OCI-LY7 (cell line): ENCODE results near the gene KCNQ2. TPM values are rescaled to one million over a fixed set of nuclear protein-coding genes. Genes with fewer than 3 reads are reported as not detected.

Experiments used
- BruUV-seq: library from RNA; stranded (reverse); fragments of 400-500 nt; replicated peaks from 2 replicates; lab custom pipeline; 2021; lab: Mats Ljungman, UMichigan
- CTCF ChIA-PET: fragments of 300-600 bp; sonication (Branson Sonifier 250); formaldehyde crosslinking; loops from one replicate; lab custom pipeline; 2022; ENCODE audit warnings: antibody characterized with exemption; ENCODE audit not compliant: unreplicated experiment; lab: Charles Lee
- POLR2A ChIA-PET: fragments of 300-600 bp; sonication (Branson Sonifier 250); formaldehyde crosslinking; loops from one replicate; lab custom pipeline; 2022; ENCODE audit warnings: antibody characterized with exemption; lab: Charles Lee
- DNase-seq: peaks from one replicate; pipeline ENCODE4 v3.0.0-alpha.2; 2015; ENCODE audit warnings: low spot score
- H2AFZ ChIP-seq: fragments of 200-600 bp; sonication (generic), shearing (Covaris generic); 2 replicates; pipeline ENCODE4 v1.6.1; 2014; ENCODE audit warnings: mild to moderate bottlenecking, antibody characterized with exemption, low read length, moderate library complexity
- H3K27ac ChIP-seq: fragments of 200-600 bp; sonication (generic); 2 replicates; pipeline ENCODE4 v1.5.1; 2014; ENCODE audit warnings: mixed run types, low read depth, mild to moderate bottlenecking, moderate library complexity, low read length, inconsistent platforms; ENCODE audit not compliant: poor library complexity, severe bottlenecking
- H3K36me3 ChIP-seq: fragments of 200-600 bp; sonication (generic); 2 replicates; pipeline ENCODE4 v1.6.1; 2014; ENCODE audit warnings: mild to moderate bottlenecking, antibody characterized with exemption, low read length, moderate library complexity, mixed read lengths; ENCODE audit not compliant: insufficient read depth
- H3K4me1 ChIP-seq: fragments of 200-600 bp; sonication (generic); 2 replicates; pipeline ENCODE4 v1.5.1; 2014; ENCODE audit warnings: mild to moderate bottlenecking, low read length; ENCODE audit not compliant: insufficient read depth, poor library complexity, severe bottlenecking
- H3K4me2 ChIP-seq: fragments of 200-600 bp; sonication (generic); 2 replicates; pipeline ENCODE4 v1.6.1; 2014; ENCODE audit warnings: mild to moderate bottlenecking, low read length
- H3K4me3 ChIP-seq: fragments of 200-600 bp; sonication (generic); 2 replicates; pipeline ENCODE4 v1.5.1; 2014; ENCODE audit warnings: mild to moderate bottlenecking, low read depth, low read length; ENCODE audit not compliant: poor library complexity, severe bottlenecking
- H3K79me2 ChIP-seq: fragments of 200-600 bp; sonication (generic); 2 replicates; pipeline ENCODE4 v1.6.1; 2016; ENCODE audit warnings: low read depth, mild to moderate bottlenecking, low read length, moderate library complexity, mixed read lengths; ENCODE audit not compliant: insufficient read depth
- H3K9me2 ChIP-seq: fragments of 200-600 bp; sonication (generic); 2 replicates; pipeline ENCODE4 v1.6.1; 2016; ENCODE audit warnings: mild to moderate bottlenecking, low read length, mixed read lengths; ENCODE audit not compliant: insufficient read depth
- H3K9me3 ChIP-seq: fragments of 200-600 bp; sonication (generic); 2 replicates; pipeline ENCODE4 v1.6.1; 2014; ENCODE audit warnings: mild to moderate bottlenecking, mixed run types, low read length, mixed read lengths
- H4K20me1 ChIP-seq: fragments of 200-600 bp; sonication (generic); 2 replicates; pipeline ENCODE4 v1.6.1; 2014; ENCODE audit warnings: mild to moderate bottlenecking, antibody characterized with exemption, low read length, moderate library complexity, mixed read lengths; ENCODE audit not compliant: insufficient read depth
- CTCF ChIP-seq: fragments of 200-600 bp; sonication (generic); conservative IDR thresholded peaks from 2 replicates; pipeline ENCODE4 v1.5.1; 2014; ENCODE audit warnings: mild to moderate bottlenecking, antibody characterized with exemption, low read length, moderate library complexity, mixed read lengths
- EZH2phosphoT487 ChIP-seq: fragments of 200-600 bp; sonication (generic); IDR thresholded peaks from 2 replicates; pipeline ENCODE4 v1.6.1; 2018; ENCODE audit warnings: low read depth, borderline replicate concordance, mild to moderate bottlenecking, mixed run types, antibody characterized with exemption, low read length, moderate library complexity, mixed read lengths
- intact Hi-C: fragments of 100-400 bp; cut with micrococcal nuclease; formaldehyde crosslinking; loops from one replicate; pipeline ENCODE4 v1.10.0; 2022; ENCODE audit not compliant: unreplicated experiment
- total RNA-seq, 2 experiments: library from RNA; depleted of rRNA in 1 of 2; stranded (reverse); fragments of >200 nt in 1 of 2; shearing (Covaris generic) in 1 of 2; gene quantifications; 2 replicates each; pipeline ENCODE4 v1.2.3, GENCODE V29; 2014 to 2022

KCNQ2 gene
- total RNA-seq, 2 experiments from 2014 or later: not detected

DNA sequence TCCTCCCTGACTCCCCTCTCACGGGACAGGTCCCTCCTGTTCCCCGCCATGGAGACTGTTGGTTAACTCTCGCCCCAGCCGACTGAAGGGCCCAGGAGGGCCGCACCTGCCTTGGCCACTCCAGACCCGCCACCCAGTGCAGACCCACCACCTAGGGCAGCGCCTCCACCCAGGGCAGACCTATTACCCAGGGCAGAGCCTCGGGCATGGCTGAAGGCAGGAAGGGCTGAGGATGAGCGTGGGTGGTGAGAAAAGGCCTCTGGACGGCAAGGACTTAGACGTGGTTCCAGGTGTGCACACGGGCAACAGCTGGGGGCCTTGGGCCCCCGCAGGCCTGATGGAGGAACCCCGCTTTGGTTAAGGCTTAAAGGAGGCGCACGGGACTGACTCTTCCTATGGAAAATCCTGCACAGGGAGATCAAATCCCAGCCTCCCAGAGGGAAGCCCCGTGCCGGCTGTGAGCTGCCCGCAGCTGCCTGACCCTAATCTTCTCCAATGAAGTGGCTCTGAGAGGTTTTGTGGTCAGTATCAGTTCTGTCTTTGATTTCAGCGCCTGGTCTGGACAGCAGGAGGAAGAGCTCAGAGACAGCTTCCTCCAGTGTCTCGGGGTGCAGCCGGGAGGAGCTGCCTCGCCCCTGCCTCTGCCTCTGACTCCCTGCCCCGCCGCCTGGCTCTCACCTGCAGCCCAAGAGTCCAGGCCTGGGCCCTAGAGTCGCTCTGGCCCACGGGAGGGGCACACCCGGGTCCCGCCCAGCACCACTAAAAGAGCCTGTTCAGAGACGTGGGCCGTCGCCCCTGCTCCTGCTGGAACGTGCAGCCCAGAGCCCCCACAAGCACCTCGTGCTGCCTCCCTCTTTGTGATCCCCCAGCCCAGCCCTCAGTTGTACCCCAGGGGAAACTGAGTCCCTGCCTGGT is 99.2 kb downstream of the KCNQ2 start:
- no peaks in the 10 kb centered on the region for H4K20me1 ChIP-seq
- POLR2A ChIA-PET: no interaction called here
- TF ChIP-seq CTCF (no peak), EZH2phosphoT487 (no peak)
- DNase-seq: no peak
- no peak overlapping the region for H3K4me2 ChIP-seq
- no peak overlapping the region for H3K27ac ChIP-seq
- no peak overlapping the region for H3K4me3 ChIP-seq
- H3K4me1 ChIP-seq: no peaks in the 10 kb centered on the region
- H2AFZ ChIP-seq: no peak overlapping the region
- no peaks in the 10 kb centered on the region for H3K9me3 ChIP-seq
- CTCF ChIA-PET: no interaction called here
- H3K79me2 ChIP-seq: no peaks in the 10 kb centered on the region
- no TSS peak for BruUV-seq
- no peaks in the 10 kb centered on the region for H3K9me2 ChIP-seq
- intact Hi-C loops: no loop called here
- no peaks in the 10 kb centered on the region for H3K36me3 ChIP-seq

GRCh38 chr20:63371291-63371865 is 101.1 kb downstream of the KCNQ2 start:
- H3K79me2 ChIP-seq: no peaks in the 10 kb centered on the region
- no peak overlapping the region for H3K4me2 ChIP-seq
- ChIA-PET POLR2A (no interaction called here), CTCF (no interaction called here)
- no peaks in the 10 kb centered on the region for H3K4me1 ChIP-seq
- BruUV-seq: no TSS peak
- H3K27ac ChIP-seq: no peak overlapping the region
- H3K4me3 ChIP-seq: no peak overlapping the region
- intact Hi-C loops: no loop called here
- no peak for DNase-seq
- H4K20me1 ChIP-seq: no peaks in the 10 kb centered on the region
- no peak overlapping the region for H2AFZ ChIP-seq
- H3K36me3 ChIP-seq: no peaks in the 10 kb centered on the region
- H3K9me3 ChIP-seq: no peaks in the 10 kb centered on the region
- TF ChIP-seq CTCF (no peak), EZH2phosphoT487 (no peak)
- no peaks in the 10 kb centered on the region for H3K9me2 ChIP-seq

- no TSS peak for BruUV-seq
- POLR2A ChIA-PET: no interaction called here
Measured at GRCh38 chr20:63370618-63371187, 101.8 kb downstream of the KCNQ2 start.

More at GRCh38 chr20:63370618-63371187, 101.8 kb downstream of the KCNQ2 start:
- H3K27ac ChIP-seq: no peak overlapping the region
- no peaks in the 10 kb centered on the region for H3K79me2 ChIP-seq
- no peaks in the 10 kb centered on the region for H3K9me3 ChIP-seq
- intact Hi-C loops: no loop called here
- H3K4me1 ChIP-seq: no peaks in the 10 kb centered on the region
- H2AFZ ChIP-seq: no peak overlapping the region
- no peak for DNase-seq
- no peak overlapping the region for H3K4me2 ChIP-seq
- H3K36me3 ChIP-seq: no peaks in the 10 kb centered on the region
- no peaks in the 10 kb centered on the region for H4K20me1 ChIP-seq
- no peak for TF ChIP-seq CTCF
- no peak for TF ChIP-seq EZH2phosphoT487
- CTCF ChIA-PET: no interaction called here
- no peak overlapping the region for H3K4me3 ChIP-seq
- no peaks in the 10 kb centered on the region for H3K9me2 ChIP-seq
